PC-9 (cell line): ENCODE measurements around the gene OR6B2. TPM values are rescaled to one million over a fixed set of nuclear protein-coding genes. Genes with fewer than 3 reads are reported as not detected.

Source experiments
- BruUV-seq: library from RNA; stranded (reverse); fragments of 400-500 nt; replicated peaks from 2 replicates; lab custom pipeline; 2021; lab: Mats Ljungman, UMichigan
- CTCF ChIA-PET: fragments of 300-600 bp; sonication (Branson Sonifier 250); formaldehyde crosslinking; loops from one replicate; lab custom pipeline; 2022; ENCODE audit warnings: antibody characterized with exemption; lab: Charles Lee
- POLR2A ChIA-PET: fragments of 300-600 bp; sonication (Branson Sonifier 250); formaldehyde crosslinking; loops from one replicate; lab custom pipeline; 2022; ENCODE audit warnings: antibody characterized with exemption; ENCODE audit not compliant: unreplicated experiment; lab: Charles Lee
- DNase-seq, 2 experiments: peaks; one replicate each; pipeline versions ENCODE4 v3.0.0 to v3.0.0-alpha.2; 2015 to 2022; ENCODE audit warnings: mixed read lengths in 1 of 2
- H2AFZ ChIP-seq: fragments of 200-600 bp; sonication (generic); 2 replicates; pipeline ENCODE4 v1.8.1; 2017; ENCODE audit warnings: antibody characterized with exemption
- H3F3A ChIP-seq: fragments of 200-600 bp; sonication (generic); 2 replicates; pipeline ENCODE4 v1.8.1; 2017; ENCODE audit warnings: antibody characterized with exemption, mild to moderate bottlenecking, low read depth; ENCODE audit not compliant: insufficient read depth
- H3K27ac ChIP-seq: fragments of 200-600 bp; sonication (generic); 2 replicates; pipeline ENCODE4 v1.6.1; 2016; ENCODE audit warnings: mixed run types
- H3K27me3 ChIP-seq: fragments of 200-600 bp; sonication (generic); 2 replicates; pipeline ENCODE4 v1.6.1; 2016; ENCODE audit warnings: low read depth, mixed run types; ENCODE audit not compliant: insufficient read depth
- H3K36me3 ChIP-seq: fragments of 200-600 bp; sonication (generic); 2 replicates; pipeline ENCODE4 v1.6.1; 2016; ENCODE audit warnings: low read depth, mixed run types
- H3K4me1 ChIP-seq: fragments of 200-600 bp; sonication (generic); replicated peaks from 2 replicates; pipeline ENCODE4 v1.6.1; 2016; ENCODE audit warnings: mixed run types; ENCODE audit not compliant: insufficient read depth
- H3K4me2 ChIP-seq: fragments of 200-600 bp; sonication (generic); 2 replicates; pipeline ENCODE4 v1.6.1; 2017; ENCODE audit warnings: mixed run types
- H3K4me3 ChIP-seq: fragments of 200-600 bp; sonication (generic); 2 replicates; pipeline ENCODE4 v1.6.1; 2016; ENCODE audit warnings: mixed run types
- H3K79me2 ChIP-seq: fragments of 200-600 bp; sonication (generic); 2 replicates; pipeline ENCODE4 v1.6.1; 2017; ENCODE audit warnings: low read depth, mixed run types
- H3K9me2 ChIP-seq: fragments of 200-600 bp; sonication (generic); 2 replicates; pipeline ENCODE4 v1.8.1; 2017; ENCODE audit warnings: mild to moderate bottlenecking; ENCODE audit not compliant: insufficient read depth
- H3K9me3 ChIP-seq: fragments of 200-600 bp; sonication (generic); 2 replicates; pipeline ENCODE4 v1.8.1; 2016; ENCODE audit warnings: low read depth; ENCODE audit not compliant: insufficient read depth
- H4K20me1 ChIP-seq: fragments of 200-600 bp; sonication (generic); 2 replicates; pipeline ENCODE4 v1.8.1; 2017; ENCODE audit not compliant: insufficient read depth
- EZH2 ChIP-seq: fragments of 200-600 bp; sonication (generic); IDR thresholded peaks from 2 replicates; pipeline ENCODE4 v1.8.0; 2017; ENCODE audit warnings: antibody characterized with exemption, low read depth
- intact Hi-C: fragments of 100-400 bp; cut with micrococcal nuclease; formaldehyde crosslinking; loops from one replicate; pipeline ENCODE4 v1.10.0; 2022; ENCODE audit not compliant: unreplicated experiment
- total RNA-seq: library from RNA; stranded (reverse); gene quantifications from 2 replicates; pipeline ENCODE4 v1.2.3, GENCODE V29; 2021

Gene OR6B2
- total RNA-seq, 1 experiment from 2014 or later = not detected

GRCh38 chr2:239983004-239983778 lies 47.0 kb downstream of the OR6B2 start:
- no peaks in the 10 kb centered on the region for H3F3A ChIP-seq
- H3K9me3 ChIP-seq = no peaks in the 10 kb centered on the region
- TF ChIP-seq EZH2 = no peak
- CTCF ChIA-PET = no interaction called here
- POLR2A ChIA-PET = no interaction called here
- no peak overlapping the region for H3K27ac ChIP-seq
- no peaks in the 10 kb centered on the region for H3K9me2 ChIP-seq
- no peak overlapping the region for H3K4me2 ChIP-seq
- BruUV-seq = no TSS peak
- no peaks in the 10 kb centered on the region for H3K4me1 ChIP-seq
- intact Hi-C loops = no loop called here
- no peaks in the 10 kb centered on the region for H3K79me2 ChIP-seq
- no peak overlapping the region for H2AFZ ChIP-seq
- no peak overlapping the region for H3K4me3 ChIP-seq
- H4K20me1 ChIP-seq = peaks cover 10% of the 10 kb centered on the region
- peaks cover 26% of the 10 kb centered on the region for H3K36me3 ChIP-seq
- H3K27me3 ChIP-seq = no peaks in the 10 kb centered on the region
- no peak for DNase-seq

Other genes starting within 250 kb of the OR6B2 start
- gene NDUFA10, start 5.1 kb downstream of the OR6B2 start, total RNA-seq = 277 and 282 TPM in 2 replicates
- gene OR6B3, start 23.1 kb upstream of the OR6B2 start, total RNA-seq = not detected in 2 replicates
- 202 and 256 TPM in 2 replicates for gene COPS9, start 105.9 kb upstream of the OR6B2 start, total RNA-seq
- gene OTOS, start 110.2 kb upstream of the OR6B2 start, total RNA-seq = not detected in 2 replicates